Activated naive CD8-positive, alpha-beta T cell treated with anti-CD3 and anti-CD28 coated beads, Interleukin-2, amount 10 ng/mL, durations not matched to agents 7 days and 5 days (primary cell): ENCODE measurements around the gene BORCS6. TPM values are rescaled to one million over a fixed set of nuclear protein-coding genes. Genes with fewer than 3 reads are reported as not detected.

ENCODE experiments used
- ATAC-seq: fragments of 150-1000 bp; cut with Tn5 transposase; one replicate; pipeline ENCODE4 v1.10.0; 2021; ENCODE audit warnings: low read depth, moderate library complexity
- POLR2A ChIA-PET: fragments of 350-600 bp; sonication (Branson Sonifier 250); formaldehyde crosslinking; loops from one replicate; lab custom pipeline; 2021; ENCODE audit warnings: antibody characterized with exemption; lab: Charles Lee
- DNase-seq: peaks from one replicate; pipeline ENCODE4 v3.0.0; 2021
- H3K27ac Mint-ChIP-seq: one replicate; pipeline ENCODE4 v1.8.0; 2022; ENCODE audit warnings: mild to moderate bottlenecking, mixed read lengths
- H3K27me3 Mint-ChIP-seq: one replicate; pipeline ENCODE4 v1.8.0; 2022; ENCODE audit warnings: mild to moderate bottlenecking, moderate library complexity, mixed read lengths
- H3K36me3 Mint-ChIP-seq: one replicate; pipeline ENCODE4 v1.8.0; 2021; ENCODE audit warnings: mild to moderate bottlenecking, mixed read lengths
- H3K4me1 Mint-ChIP-seq: one replicate; pipeline ENCODE4 v1.8.0; 2021; ENCODE audit warnings: mixed read lengths
- H3K4me3 Mint-ChIP-seq: one replicate; pipeline ENCODE4 v1.8.0; 2022; ENCODE audit warnings: mild to moderate bottlenecking, moderate library complexity, mixed read lengths
- H3K9me3 Mint-ChIP-seq: one replicate; pipeline ENCODE4 v1.8.0; 2021; ENCODE audit warnings: mixed read lengths
- total RNA-seq, 2 experiments: library from RNA; stranded (reverse); gene quantifications; one replicate each; pipeline ENCODE4 v1.2.3, GENCODE V29; 2021

BORCS6 gene
- total RNA-seq, 2 experiments from 2014 or later: 15.7 to 16.5 TPM

- H3K4me3 Mint-ChIP-seq: peak within 1 kb of the TSS; percentile 88
- peak; percentile 41 for ATAC-seq
- H3K4me1 Mint-ChIP-seq: peaks cover 47% of the 10 kb centered on the region
- no peaks in the 10 kb centered on the region for H3K27me3 Mint-ChIP-seq
- DNase-seq: peak; percentile 95
- peaks cover 23% of the 10 kb centered on the region for H3K36me3 Mint-ChIP-seq
- POLR2A ChIA-PET: interaction anchor here (2.2 to 14.8 kb wide), 3 partner anchors 10 to 43 kb away, joined by 10 to 384 read pairs (median 13); partner anchors contain the start of gene BORCS6
- H3K9me3 Mint-ChIP-seq: no peaks in the 10 kb centered on the region
- peak within 1 kb of the TSS; percentile 100 for H3K27ac Mint-ChIP-seq
Observed at GRCh38 chr17:8162233-8162996, 27.6 kb downstream of the BORCS6 start, which contains the start of gene VAMP2. Gene VAMP2, minus strand, starts transcription at chr17:8162948. Its CDS starts 69 bp downstream, at chr17:8162879.

- Mint-ChIP-seq H3K9me3 (no peaks in the 10 kb centered on the region), H3K36me3 (peaks cover 23% of the 10 kb centered on the region), H3K4me1 (peaks cover 45% of the 10 kb centered on the region), H3K27me3 (no peaks in the 10 kb centered on the region), H3K27ac (peak overlapping the region; percentile 86), H3K4me3 (peak overlapping the region; percentile 87)
- ATAC-seq (no peak), DNase-seq (no peak)
- POLR2A ChIA-PET: interaction anchor here (0.6 to 14.8 kb wide), 4 partner anchors 9 to 18 kb away, joined by 3 to 384 read pairs (median 4); partner anchors contain the start of gene PER1
Observed at GRCh38 chr17:8161289-8162232, 28.4 kb downstream of the BORCS6 start.

- peaks cover 45% of the 10 kb centered on the region for H3K4me1 Mint-ChIP-seq
- ATAC-seq (no peak), DNase-seq (no peak)
- peak overlapping the region; percentile 86 for H3K27ac Mint-ChIP-seq
- H3K27me3 Mint-ChIP-seq: no peaks in the 10 kb centered on the region
- POLR2A ChIA-PET: interaction anchor here (1.3 to 14.8 kb wide), 3 partner anchors 8 to 11 kb away, joined by 3 to 384 read pairs (median 4); partner anchors contain the start of gene PER1
- H3K36me3 Mint-ChIP-seq: peaks cover 23% of the 10 kb centered on the region
- peak overlapping the region; percentile 87 for H3K4me3 Mint-ChIP-seq
- H3K9me3 Mint-ChIP-seq: no peaks in the 10 kb centered on the region
Observed at GRCh38 chr17:8160741-8161221, 29.2 kb downstream of the BORCS6 start.

GRCh38 chr17:8160224-8160577 is 29.8 kb downstream of the BORCS6 start:
- Mint-ChIP-seq H3K4me1 (peaks cover 49% of the 10 kb centered on the region), H3K4me3 (peak overlapping the region; percentile 87), H3K36me3 (peaks cover 23% of the 10 kb centered on the region), H3K27ac (peak overlapping the region; percentile 86), H3K9me3 (no peaks in the 10 kb centered on the region), H3K27me3 (no peaks in the 10 kb centered on the region)
- POLR2A ChIA-PET: interaction anchor here (1.2 to 14.8 kb wide), 2 partner anchors 12 to 22 kb away, joined by 4 to 384 read pairs; no protein-coding TSS in a partner anchor
- DNase-seq: no peak
- no peak for ATAC-seq

- no peaks in the 10 kb centered on the region for H3K27me3 Mint-ChIP-seq
- H3K9me3 Mint-ChIP-seq: no peaks in the 10 kb centered on the region
- H3K4me3 Mint-ChIP-seq: peak overlapping the region; percentile 48
- H3K27ac Mint-ChIP-seq: peak overlapping the region; percentile 67
- ATAC-seq (no peak), DNase-seq (no peak)
- peaks cover 49% of the 10 kb centered on the region for H3K4me1 Mint-ChIP-seq
- POLR2A ChIA-PET: interaction anchor here (1.2 to 14.8 kb wide), 4 partner anchors 12 to 88 kb away, joined by 4 to 384 read pairs (median 9); partner anchors contain the start of genes AURKB and CTC1
- H3K36me3 Mint-ChIP-seq: peaks cover 21% of the 10 kb centered on the region
Observed at GRCh38 chr17:8159459-8160223, 30.3 kb downstream of the BORCS6 start.

GRCh38 chr17:8159032-8159400 is 31.0 kb downstream of the BORCS6 start:
- peaks cover 21% of the 10 kb centered on the region for H3K36me3 Mint-ChIP-seq
- no peaks in the 10 kb centered on the region for H3K27me3 Mint-ChIP-seq
- DNase-seq (no peak), ATAC-seq (no peak)
- peaks cover 48% of the 10 kb centered on the region for H3K4me1 Mint-ChIP-seq
- peak overlapping the region; percentile 67 for H3K4me3 Mint-ChIP-seq
- H3K9me3 Mint-ChIP-seq: no peaks in the 10 kb centered on the region
- POLR2A ChIA-PET: interaction anchor here (0.8 to 14.8 kb wide), 6 partner anchors 13 to 88 kb away, joined by 3 to 384 read pairs (median 6); partner anchors contain the start of genes AURKB, CTC1 and HES7
- peak overlapping the region; percentile 87 for H3K27ac Mint-ChIP-seq

GRCh38 chr17:8158267-8159031 is 31.5 kb downstream of the BORCS6 start:
- Mint-ChIP-seq H3K4me1 (peaks cover 48% of the 10 kb centered on the region), H3K27me3 (no peaks in the 10 kb centered on the region), H3K36me3 (peaks cover 21% of the 10 kb centered on the region), H3K4me3 (peak overlapping the region; percentile 67), H3K27ac (peak overlapping the region; percentile 87), H3K9me3 (no peaks in the 10 kb centered on the region)
- POLR2A ChIA-PET: interaction anchor here (0.8 to 14.8 kb wide), 6 partner anchors 14 to 89 kb away, joined by 3 to 384 read pairs (median 6); partner anchors contain the start of genes AURKB, CTC1 and HES7
- DNase-seq: peak; percentile 84
- peak; percentile 4 for ATAC-seq

GRCh38 chr17:8156246-8156992 is 33.6 kb downstream of the BORCS6 start:
- H3K27me3 Mint-ChIP-seq: no peaks in the 10 kb centered on the region
- DNase-seq (peak; percentile 99), ATAC-seq (peak; percentile 77)
- peaks cover 16% of the 10 kb centered on the region for H3K36me3 Mint-ChIP-seq
- no peaks in the 10 kb centered on the region for H3K9me3 Mint-ChIP-seq
- H3K4me1 Mint-ChIP-seq: peaks cover 54% of the 10 kb centered on the region
- no peak overlapping the region for H3K27ac Mint-ChIP-seq
- POLR2A ChIA-PET: interaction anchor here (0.6 to 14.8 kb wide), 22 partner anchors 8 to 470 kb away, joined by 3 to 384 read pairs (median 4); partner anchors contain the start of genes BORCS6, CNTROB, CTC1 and TMEM107
- H3K4me3 Mint-ChIP-seq: no peak overlapping the region

GRCh38 chr17:8155996-8156245 is 34.1 kb downstream of the BORCS6 start:
- POLR2A ChIA-PET: interaction anchor here (0.6 to 14.8 kb wide), 14 partner anchors 8 to 224 kb away, joined by 3 to 384 read pairs (median 4); partner anchors contain the start of genes BORCS6, CNTROB, CTC1 and TMEM107
- Mint-ChIP-seq H3K4me1 (peaks cover 49% of the 10 kb centered on the region), H3K4me3 (no peak overlapping the region), H3K27me3 (no peaks in the 10 kb centered on the region), H3K36me3 (peaks cover 11% of the 10 kb centered on the region), H3K27ac (no peak overlapping the region), H3K9me3 (no peaks in the 10 kb centered on the region)
- ATAC-seq (no peak), DNase-seq (no peak)

GRCh38 chr17:8155231-8155995 is 34.6 kb downstream of the BORCS6 start:
- peaks cover 46% of the 10 kb centered on the region for H3K4me1 Mint-ChIP-seq
- no peak for DNase-seq
- H3K27me3 Mint-ChIP-seq: no peaks in the 10 kb centered on the region
- no peak for ATAC-seq
- POLR2A ChIA-PET: interaction anchor here (1.0 to 14.8 kb wide), 10 partner anchors 9 to 224 kb away, joined by 3 to 384 read pairs (median 6); partner anchors contain the start of genes BORCS6, CNTROB, CTC1 and TMEM107
- no peak overlapping the region for H3K4me3 Mint-ChIP-seq
- H3K9me3 Mint-ChIP-seq: no peaks in the 10 kb centered on the region
- H3K36me3 Mint-ChIP-seq: peaks cover 7% of the 10 kb centered on the region
- H3K27ac Mint-ChIP-seq: no peak overlapping the region
